CD8-positive, alpha-beta memory T cell (primary cell): ENCODE measurements around the gene RASA1. TPM values are rescaled to one million over a fixed set of nuclear protein-coding genes. Genes with fewer than 3 reads are reported as not detected.

Source experiments
- CTCF ChIA-PET: fragments of 350-600 bp; sonication (Branson Sonifier 250); formaldehyde crosslinking; loops from one replicate; lab custom pipeline; 2021; ENCODE audit warnings: antibody characterized with exemption; lab: Charles Lee
- POLR2A ChIA-PET: fragments of 350-600 bp; sonication (Branson Sonifier 250); formaldehyde crosslinking; loops from one replicate; lab custom pipeline; 2021; ENCODE audit warnings: antibody characterized with exemption; lab: Charles Lee
- DNase-seq, 5 donors: peaks; one replicate each; pipeline versions ENCODE4 v3.0.0 to v3.0.0-alpha.2; 2020 to 2022; ENCODE audit warnings: mixed read lengths in 1 of 5
- H3K27ac ChIP-seq: one replicate; pipeline ENCODE4 v1.7.0; 2013; ENCODE audit warnings: low read depth, mild to moderate bottlenecking, low read length, moderate library complexity
- H3K27me3 ChIP-seq: 2 replicates; pipeline ENCODE4 v1.7.0; 2013; ENCODE audit warnings: low read length, mild to moderate bottlenecking; ENCODE audit not compliant: insufficient read depth, poor library complexity, severe bottlenecking
- H3K36me3 ChIP-seq: 2 replicates; pipeline ENCODE4 v1.7.0; 2013; ENCODE audit warnings: mild to moderate bottlenecking, low read length, moderate library complexity; ENCODE audit not compliant: insufficient read depth
- H3K4me1 ChIP-seq: 2 replicates; pipeline ENCODE4 v1.7.0; 2013; ENCODE audit warnings: mild to moderate bottlenecking, low read length, moderate library complexity; ENCODE audit not compliant: insufficient read depth
- H3K4me3 ChIP-seq: 2 replicates; pipeline ENCODE4 v1.7.0; 2013; ENCODE audit warnings: mild to moderate bottlenecking, low read length
- H3K9me3 ChIP-seq: 2 replicates; pipeline ENCODE4 v1.7.0; 2013; ENCODE audit warnings: mild to moderate bottlenecking, low read length
- H3K27ac Mint-ChIP-seq, 8 donors: one replicate each; pipeline ENCODE4 v1.8.0; 2020 to 2021; ENCODE audit warnings: mixed read lengths in 8 of 8, mild to moderate bottlenecking in 6 of 8, inconsistent platforms in 3 of 8, moderate library complexity in 3 of 8
- H3K27me3 Mint-ChIP-seq, 2 donors: one replicate each; pipeline ENCODE4 v1.8.0; 2020 to 2021; ENCODE audit warnings: mixed read lengths in 2 of 2, mild to moderate bottlenecking in 1 of 2, moderate library complexity in 1 of 2
- H3K36me3 Mint-ChIP-seq, 3 donors: one replicate each; pipeline ENCODE4 v1.8.0; 2020 to 2021; ENCODE audit warnings: mixed read lengths in 3 of 3, inconsistent platforms in 1 of 3, mild to moderate bottlenecking in 1 of 3
- H3K4me1 Mint-ChIP-seq, 3 donors: one replicate each; pipeline ENCODE4 v1.8.0; 2020 to 2021; ENCODE audit warnings: mixed read lengths in 3 of 3, inconsistent platforms in 1 of 3, mild to moderate bottlenecking in 1 of 3
- H3K4me3 Mint-ChIP-seq, 7 donors: one replicate each; pipeline ENCODE4 v1.8.0; 2020 to 2021; ENCODE audit warnings: mixed read lengths in 7 of 7, mild to moderate bottlenecking in 6 of 7, moderate library complexity in 4 of 7, inconsistent platforms in 2 of 7
- H3K9me3 Mint-ChIP-seq, 5 donors: one replicate each; pipeline ENCODE4 v1.8.0; 2020 to 2022; ENCODE audit warnings: mixed read lengths in 5 of 5, mild to moderate bottlenecking in 3 of 5, moderate library complexity in 2 of 5, inconsistent platforms in 1 of 5
- polyA plus RNA-seq: library from polyadenylated mRNA; unstranded; fragments of 300-500 nt; fragmentation: Illumina TruSeq; gene quantifications from one replicate; pipeline ENCODE4 v1.2.3, GENCODE V29; 2021
- total RNA-seq, 2 experiments: library from RNA; stranded (reverse); gene quantifications; one replicate each; pipeline ENCODE4 v1.2.3, GENCODE V29; 2021

RASA1 gene
- total and polyA plus RNA-seq, 3 experiments from 2014 or later, result 8.0 to 27.1 (median 24.0) TPM

DNA sequence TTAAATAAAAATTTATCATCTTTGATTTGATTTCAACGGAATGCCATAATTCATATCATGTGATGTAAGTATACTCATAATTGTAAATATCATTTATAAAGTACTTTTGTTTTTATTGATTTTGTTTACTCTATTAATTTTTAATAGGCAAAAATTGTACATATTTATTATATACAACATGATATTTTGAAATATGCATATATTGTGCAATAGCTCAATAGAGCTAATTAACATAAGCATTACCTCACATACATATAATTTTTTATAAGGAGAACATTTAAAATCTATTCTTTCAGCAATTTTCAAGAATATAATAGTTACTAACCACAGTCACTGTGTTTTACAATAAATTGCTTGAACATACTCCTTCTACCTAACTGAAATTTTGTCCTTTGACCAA is 170.0 kb downstream of the RASA1 start:
- Histone ChIP-seq H3K36me3 (no peaks in the 10 kb centered on the region), H3K27me3 (no peaks in the 10 kb centered on the region), H3K9me3 (no peaks in the 10 kb centered on the region), H3K27ac (no peak overlapping the region), H3K4me1 (no peaks in the 10 kb centered on the region), H3K4me3 (no peak overlapping the region)
- CTCF ChIA-PET, result no interaction called here
- peaks cover 4 to 13% (median 12%) of the 10 kb centered on the region in 3 donors for H3K4me1 Mint-ChIP-seq
- H3K27me3 Mint-ChIP-seq, result peaks cover 5 to 37% of the 10 kb centered on the region in 2 donors
- no peaks in the 10 kb centered on the region for H3K9me3 Mint-ChIP-seq
- no peak overlapping the region for H3K4me3 Mint-ChIP-seq
- no peak for DNase-seq
- H3K27ac Mint-ChIP-seq, result no peak overlapping the region
- no peaks in the 10 kb centered on the region for H3K36me3 Mint-ChIP-seq
- POLR2A ChIA-PET, result no interaction called here

GRCh38 chr5:87438231-87438630 is 170.5 kb downstream of the RASA1 start:
- CTCF ChIA-PET, result no interaction called here
- H3K4me1 Mint-ChIP-seq, result peaks cover 4 to 15% (median 13%) of the 10 kb centered on the region in 3 donors
- no peak overlapping the region for H3K4me3 ChIP-seq
- DNase-seq, result no peak
- H3K27me3 ChIP-seq, result no peaks in the 10 kb centered on the region
- no peaks in the 10 kb centered on the region for H3K9me3 Mint-ChIP-seq
- no peak overlapping the region for H3K27ac Mint-ChIP-seq
- no peaks in the 10 kb centered on the region for H3K4me1 ChIP-seq
- POLR2A ChIA-PET, result no interaction called here
- no peaks in the 10 kb centered on the region for H3K36me3 Mint-ChIP-seq
- H3K36me3 ChIP-seq, result no peaks in the 10 kb centered on the region
- H3K27me3 Mint-ChIP-seq, result peaks cover 5 to 42% of the 10 kb centered on the region in 2 donors
- no peaks in the 10 kb centered on the region for H3K9me3 ChIP-seq
- no peak overlapping the region for H3K27ac ChIP-seq
- H3K4me3 Mint-ChIP-seq, result no peak overlapping the region

Other genes with a start within 250 kb of the RASA1 start
- gene CCNH, start 145.0 kb downstream of the RASA1 start, total RNA-seq, result 10 to 100 TPM; 51.4 to 57.5 TPM
- 62.2 TPM for gene CCNH, start 145.0 kb downstream of the RASA1 start, polyA plus RNA-seq